ENCODE results near the gene SPOCK1. TPM values are rescaled to one million over a fixed set of nuclear protein-coding genes. Genes with fewer than 3 reads are reported as not detected.

The SPOCK1 gene
- total and polyA plus RNA-seq, 2 experiments from 2014 or later = 8.2 to 10.5 TPM

DNA sequence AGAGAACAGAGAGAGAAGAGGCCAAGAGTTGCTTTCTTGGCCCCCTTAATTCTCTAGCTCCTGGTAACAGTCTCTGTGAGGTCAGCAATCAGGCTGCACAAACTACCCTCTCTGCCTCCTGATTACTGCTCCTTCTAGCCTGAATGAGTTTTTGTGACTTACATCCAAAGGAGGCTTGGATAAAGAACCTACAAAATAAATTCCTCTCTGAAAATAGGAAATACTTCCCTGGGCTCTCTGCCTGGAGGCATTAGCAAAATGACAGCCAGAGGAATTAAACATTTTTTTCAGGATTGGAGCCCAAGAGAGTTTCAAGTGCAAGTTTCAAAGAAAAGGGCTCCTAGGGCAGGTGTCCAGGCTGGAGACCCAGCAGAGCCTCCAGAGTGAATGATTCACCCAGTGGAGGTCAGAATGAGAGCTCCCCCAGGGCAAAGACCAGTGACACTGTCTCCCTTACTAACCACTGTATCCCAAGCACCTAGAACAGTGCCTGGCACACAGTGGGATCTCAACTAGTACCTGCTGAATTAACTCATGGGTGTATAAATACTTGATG lies 162.5 kb downstream of the SPOCK1 start (continued):
- TF ChIP-seq, protein P1, sequence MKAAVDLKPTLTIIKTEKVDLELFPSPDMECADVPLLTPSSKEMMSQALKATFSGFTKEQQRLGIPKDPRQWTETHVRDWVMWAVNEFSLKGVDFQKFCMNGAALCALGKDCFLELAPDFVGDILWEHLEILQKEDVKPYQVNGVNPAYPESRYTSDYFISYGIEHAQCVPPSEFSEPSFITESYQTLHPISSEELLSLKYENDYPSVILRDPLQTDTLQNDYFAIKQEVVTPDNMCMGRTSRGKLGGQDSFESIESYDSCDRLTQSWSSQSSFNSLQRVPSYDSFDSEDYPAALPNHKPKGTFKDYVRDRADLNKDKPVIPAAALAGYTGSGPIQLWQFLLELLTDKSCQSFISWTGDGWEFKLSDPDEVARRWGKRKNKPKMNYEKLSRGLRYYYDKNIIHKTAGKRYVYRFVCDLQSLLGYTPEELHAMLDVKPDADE (IDR thresholded peaks at IDR 0.05) = no peak
- TF ChIP-seq ZNF114 (CRISPR knock-in tag; IDR thresholded peaks at IDR 0.05) = no peak
- TF ChIP-seq, protein P2, sequence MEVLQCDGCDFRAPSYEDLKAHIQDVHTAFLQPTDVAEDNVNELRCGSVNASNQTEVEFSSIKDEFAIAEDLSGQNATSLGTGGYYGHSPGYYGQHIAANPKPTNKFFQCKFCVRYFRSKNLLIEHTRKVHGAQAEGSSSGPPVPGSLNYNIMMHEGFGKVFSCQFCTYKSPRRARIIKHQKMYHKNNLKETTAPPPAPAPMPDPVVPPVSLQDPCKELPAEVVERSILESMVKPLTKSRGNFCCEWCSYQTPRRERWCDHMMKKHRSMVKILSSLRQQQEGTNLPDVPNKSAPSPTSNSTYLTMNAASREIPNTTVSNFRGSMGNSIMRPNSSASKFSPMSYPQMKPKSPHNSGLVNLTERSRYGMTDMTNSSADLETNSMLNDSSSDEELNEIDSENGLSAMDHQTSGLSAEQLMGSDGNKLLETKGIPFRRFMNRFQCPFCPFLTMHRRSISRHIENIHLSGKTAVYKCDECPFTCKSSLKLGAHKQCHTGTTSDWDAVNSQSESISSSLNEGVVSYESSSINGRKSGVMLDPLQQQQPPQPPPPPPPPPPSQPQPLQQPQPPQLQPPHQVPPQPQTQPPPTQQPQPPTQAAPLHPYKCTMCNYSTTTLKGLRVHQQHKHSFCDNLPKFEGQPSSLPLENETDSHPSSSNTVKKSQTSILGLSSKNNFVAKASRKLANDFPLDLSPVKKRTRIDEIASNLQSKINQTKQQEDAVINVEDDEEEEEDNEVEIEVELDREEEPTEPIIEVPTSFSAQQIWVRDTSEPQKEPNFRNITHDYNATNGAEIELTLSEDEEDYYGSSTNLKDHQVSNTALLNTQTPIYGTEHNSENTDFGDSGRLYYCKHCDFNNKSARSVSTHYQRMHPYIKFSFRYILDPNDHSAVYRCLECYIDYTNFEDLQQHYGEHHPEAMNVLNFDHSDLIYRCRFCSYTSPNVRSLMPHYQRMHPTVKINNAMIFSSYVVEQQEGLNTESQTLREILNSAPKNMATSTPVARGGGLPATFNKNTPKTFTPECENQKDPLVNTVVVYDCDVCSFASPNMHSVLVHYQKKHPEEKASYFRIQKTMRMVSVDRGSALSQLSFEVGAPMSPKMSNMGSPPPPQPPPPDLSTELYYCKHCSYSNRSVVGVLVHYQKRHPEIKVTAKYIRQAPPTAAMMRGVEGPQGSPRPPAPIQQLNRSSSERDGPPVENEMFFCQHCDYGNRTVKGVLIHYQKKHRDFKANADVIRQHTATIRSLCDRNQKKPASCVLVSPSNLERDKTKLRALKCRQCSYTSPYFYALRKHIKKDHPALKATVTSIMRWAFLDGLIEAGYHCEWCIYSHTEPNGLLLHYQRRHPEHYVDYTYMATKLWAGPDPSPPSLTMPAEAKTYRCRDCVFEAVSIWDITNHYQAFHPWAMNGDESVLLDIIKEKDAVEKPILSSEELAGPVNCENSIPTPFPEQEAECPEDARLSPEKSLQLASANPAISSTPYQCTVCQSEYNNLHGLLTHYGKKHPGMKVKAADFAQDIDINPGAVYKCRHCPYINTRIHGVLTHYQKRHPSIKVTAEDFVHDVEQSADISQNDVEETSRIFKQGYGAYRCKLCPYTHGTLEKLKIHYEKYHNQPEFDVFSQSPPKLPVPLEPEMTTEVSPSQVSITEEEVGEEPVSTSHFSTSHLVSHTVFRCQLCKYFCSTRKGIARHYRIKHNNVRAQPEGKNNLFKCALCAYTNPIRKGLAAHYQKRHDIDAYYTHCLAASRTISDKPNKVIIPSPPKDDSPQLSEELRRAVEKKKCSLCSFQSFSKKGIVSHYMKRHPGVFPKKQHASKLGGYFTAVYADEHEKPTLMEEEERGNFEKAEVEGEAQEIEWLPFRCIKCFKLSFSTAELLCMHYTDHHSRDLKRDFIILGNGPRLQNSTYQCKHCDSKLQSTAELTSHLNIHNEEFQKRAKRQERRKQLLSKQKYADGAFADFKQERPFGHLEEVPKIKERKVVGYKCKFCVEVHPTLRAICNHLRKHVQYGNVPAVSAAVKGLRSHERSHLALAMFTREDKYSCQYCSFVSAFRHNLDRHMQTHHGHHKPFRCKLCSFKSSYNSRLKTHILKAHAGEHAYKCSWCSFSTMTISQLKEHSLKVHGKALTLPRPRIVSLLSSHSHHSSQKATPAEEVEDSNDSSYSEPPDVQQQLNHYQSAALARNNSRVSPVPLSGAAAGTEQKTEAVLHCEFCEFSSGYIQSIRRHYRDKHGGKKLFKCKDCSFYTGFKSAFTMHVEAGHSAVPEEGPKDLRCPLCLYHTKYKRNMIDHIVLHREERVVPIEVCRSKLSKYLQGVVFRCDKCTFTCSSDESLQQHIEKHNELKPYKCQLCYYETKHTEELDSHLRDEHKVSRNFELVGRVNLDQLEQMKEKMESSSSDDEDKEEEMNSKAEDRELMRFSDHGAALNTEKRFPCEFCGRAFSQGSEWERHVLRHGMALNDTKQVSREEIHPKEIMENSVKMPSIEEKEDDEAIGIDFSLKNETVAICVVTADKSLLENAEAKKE (CRISPR knock-in tag; IDR thresholded peaks at IDR 0.05) = no peak
- TF ChIP-seq EZH2 (IDR thresholded peaks at IDR 0.05; ENCODE audit: low read depth, unreplicated experiment) = no peak
- TF ChIP-seq JUNB (IDR thresholded peaks at IDR 0.05; ENCODE audit: unreplicated experiment) = no peak
- TF ChIP-seq CREB1 (CRISPR knock-in tag; IDR thresholded peaks at IDR 0.05; ENCODE audit: low read depth) = no peak
- TF ChIP-seq EZH2phosphoT487 (IDR thresholded peaks at IDR 0.05; ENCODE audit: unreplicated experiment) = no peak

- Histone ChIP-seq H3K4me2 (no peak overlapping the region), H3K36me3 (ENCODE audit: insufficient read depth) (no peaks in the 10 kb centered on the region), H3K27me3 (ENCODE audit: insufficient read depth) (no peaks in the 10 kb centered on the region), H3K9me2 (ENCODE audit: insufficient read depth) (no peaks in the 10 kb centered on the region), H4K20me1 (replicated peaks; ENCODE audit: insufficient read depth) (no peaks in the 10 kb centered on the region), H3K4me1 (ENCODE audit: insufficient read depth) (no peaks in the 10 kb centered on the region), H3K27ac (ENCODE audit: low read depth) (no peak overlapping the region), H3K4me3 (no peak overlapping the region), H3K79me2 (replicated peaks; ENCODE audit: insufficient read depth) (no peaks in the 10 kb centered on the region), H3F3A (replicated peaks; ENCODE audit: low read depth) (no peaks in the 10 kb centered on the region), H2AFZ (no peak overlapping the region)
- ATAC-seq = no peak; the same call in 2 of the 3 replicates
- no peak overlapping the region for H3K27ac Mint-ChIP-seq
- no peaks in the 10 kb centered on the region for H3K36me3 Mint-ChIP-seq (ENCODE audit: low read depth)
- no peaks in the 10 kb centered on the region for H3K9me3 Mint-ChIP-seq
- H3K4me1 Mint-ChIP-seq = peaks cover 8% of the 10 kb centered on the region; the same call in 2 of the 3 replicates
- no peak for DNase-seq (ENCODE audit: low spot score)
- TF ChIP-seq ZNF114 (CRISPR knock-in tag; IDR thresholded peaks at IDR 0.05) = no peak
- TF ChIP-seq POLR2AphosphoS5 (IDR thresholded peaks at IDR 0.05; ENCODE audit: low read depth) = no peak
- no peak for TF ChIP-seq EZH2phosphoT487 (IDR thresholded peaks at IDR 0.05; ENCODE audit: unreplicated experiment)
- no peak for TF ChIP-seq EZH2 (IDR thresholded peaks at IDR 0.05; ENCODE audit: low read depth, unreplicated experiment)
- H3K27me3 Mint-ChIP-seq (ENCODE audit: insufficient read depth, low read depth, poor library complexity) = no peaks in the 10 kb centered on the region
- no peak overlapping the region for H3K4me3 Mint-ChIP-seq
Measured at GRCh38 chr5:137336161-137336560, 163.0 kb downstream of the SPOCK1 start.

All from GM23338 (cell line).